ENCODE data around the gene PSMD4.

DNA sequence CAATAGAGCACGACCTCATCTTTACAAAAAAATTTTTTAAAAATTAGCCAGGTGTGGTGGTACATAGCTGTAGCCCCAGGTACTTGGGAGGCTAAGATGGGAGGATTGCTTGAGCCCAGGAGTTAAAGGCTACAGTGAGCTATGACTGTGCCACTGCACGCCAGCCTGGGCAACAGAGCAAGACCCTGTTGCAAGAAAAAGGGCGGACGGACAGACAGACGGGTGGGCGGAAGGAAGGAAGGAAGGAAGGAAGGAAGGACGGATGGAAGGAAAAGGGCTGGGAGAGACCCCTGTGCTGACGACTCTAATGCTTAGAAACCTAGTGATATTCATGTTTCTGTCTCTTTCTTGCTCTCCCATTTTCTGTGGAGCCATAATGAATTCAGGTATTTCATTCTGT lies 58.3 kb downstream of the PSMD4 start:
- TF ChIP-seq EZH2 (IDR thresholded peaks at IDR 0.05) (no peak), POLR2AphosphoS5 (IDR thresholded peaks at IDR 0.05; ENCODE audit: borderline replicate concordance, low read depth, low read length) (no peak)
